HepG2 (cell line): Measurements from ENCODE around the gene SLC13A3. TPM values are rescaled to one million over a fixed set of nuclear protein-coding genes. Genes with fewer than 3 reads are reported as not detected.

ENCODE experiments used
- KLF16 ChIP-seq, 2 experiments: sonication (generic) in 1 of 2; formaldehyde crosslinking in 1 of 2; IDR thresholded peaks; 2 replicates each; pipeline versions ENCODE4 v1.6.1 to v1.8.0; 2016 to 2023; ENCODE audit warnings: missing genetic modification reagents in 2 of 2, missing compliant biosample characterization in 1 of 2
- PAWR ChIP-seq: sonication (generic); formaldehyde crosslinking; IDR thresholded peaks from 2 replicates; pipeline ENCODE4 v1.4.0; 2020; ENCODE audit warnings: missing genetic modification reagents, mild to moderate bottlenecking, borderline replicate concordance
- RFX1 ChIP-seq: fragments of 450-650 bp; IDR thresholded peaks from 2 replicates; pipeline ENCODE4 v1.6.1; 2017
- SNRNP70 ChIP-seq: fragments of 200-400 bp; formaldehyde crosslinking; IDR thresholded peaks from 2 replicates; pipeline ENCODE4 v1.6.1; 2017; ENCODE audit warnings: mild to moderate bottlenecking, low read depth, low read length, moderate library complexity
- ZFP37 ChIP-seq: sonication (generic); formaldehyde crosslinking; IDR thresholded peaks from 2 replicates; pipeline ENCODE4 v1.4.0; 2020; ENCODE audit warnings: missing genetic modification reagents, borderline replicate concordance
- ZNF260 ChIP-seq: sonication (generic); formaldehyde crosslinking; IDR thresholded peaks from 2 replicates; pipeline ENCODE4 v1.4.0; 2020; ENCODE audit warnings: missing genetic modification reagents, low read depth, mild to moderate bottlenecking, borderline replicate concordance
- ZNF589 ChIP-seq: sonication (generic); formaldehyde crosslinking; conservative IDR thresholded peaks from 2 replicates; pipeline ENCODE4 v1.8.0; 2022; ENCODE audit warnings: mild to moderate bottlenecking, moderate library complexity, missing genetic modification reagents
- polyA plus RNA-seq, 8 experiments: library from polyadenylated mRNA; depleted of rRNA in 3 of 8; stranded (reverse) in 7 of 8; unstranded in 1 of 8; fragments of >200 nt; fragmentation: Illumina TruSeq in 4 of 8; extraction: Trizol in 4 of 8; gene quantifications; 2 replicates each; pipeline versions ENCODE4 v1.2.1 to v1.2.3, GENCODE V29; 2011 to 2016; ENCODE audit warnings: low read depth in 4 of 8, missing spikeins in 1 of 8, mixed read lengths in 1 of 8; ENCODE audit not compliant: insufficient read depth in 1 of 8
- total RNA-seq, 5 experiments: library from RNA; depleted of rRNA; stranded (reverse); fragments of >200 nt; fragmentation: Illumina TruSeq; extraction: Trizol; gene quantifications; 2 replicates each; pipeline ENCODE4 v1.2.3, GENCODE V29; 2016; ENCODE audit warnings: low read depth in 1 of 5
- TF ChIP-seq, protein P1 (sequence below): sonication (generic); formaldehyde crosslinking; IDR thresholded peaks from 2 replicates; pipeline ENCODE4 v1.4.0; 2020; ENCODE audit warnings: mild to moderate bottlenecking, low read depth, missing genetic modification reagents
- TF ChIP-seq, protein P2 (sequence below): IDR thresholded peaks from 2 replicates; pipeline ENCODE4 v1.6.1; 2016; ENCODE audit warnings: low read depth
- TF ChIP-seq, protein P3 (sequence below): IDR thresholded peaks from 2 replicates; pipeline ENCODE4 v1.6.1; 2016; ENCODE audit warnings: control low read depth
- TF ChIP-seq, protein P4 (sequence below): sonication (generic); formaldehyde crosslinking; IDR thresholded peaks from 2 replicates; pipeline ENCODE4 v1.5.0; 2020; ENCODE audit warnings: missing genetic modification reagents
- TF ChIP-seq, protein P5 (sequence below): IDR thresholded peaks from 2 replicates; pipeline ENCODE4 v1.6.1; 2016; ENCODE audit warnings: low read depth, control low read depth
- TF ChIP-seq, protein P6 (sequence below): sonication (generic); formaldehyde crosslinking; IDR thresholded peaks from 2 replicates; pipeline ENCODE4 v1.4.0; 2020; ENCODE audit warnings: missing genetic modification reagents
- TF ChIP-seq, protein P7 (sequence below), 2 experiments: sonication (generic) in 1 of 2; formaldehyde crosslinking in 1 of 2; IDR thresholded peaks; 2 replicates each; pipeline versions ENCODE4 v1.6.1 to v1.9.0; 2014 to 2022; ENCODE audit warnings: antibody characterized with exemption in 1 of 2, borderline replicate concordance in 1 of 2, inconsistent platforms in 1 of 2, low read depth in 1 of 2, missing genetic modification reagents in 1 of 2

Gene SLC13A3
- total and polyA plus RNA-seq, 2 of the 13 experiments (the other 11 are each of a cell fraction or from before 2014, with no cell fraction given) = 66.5 to 76.0 TPM

DNA sequence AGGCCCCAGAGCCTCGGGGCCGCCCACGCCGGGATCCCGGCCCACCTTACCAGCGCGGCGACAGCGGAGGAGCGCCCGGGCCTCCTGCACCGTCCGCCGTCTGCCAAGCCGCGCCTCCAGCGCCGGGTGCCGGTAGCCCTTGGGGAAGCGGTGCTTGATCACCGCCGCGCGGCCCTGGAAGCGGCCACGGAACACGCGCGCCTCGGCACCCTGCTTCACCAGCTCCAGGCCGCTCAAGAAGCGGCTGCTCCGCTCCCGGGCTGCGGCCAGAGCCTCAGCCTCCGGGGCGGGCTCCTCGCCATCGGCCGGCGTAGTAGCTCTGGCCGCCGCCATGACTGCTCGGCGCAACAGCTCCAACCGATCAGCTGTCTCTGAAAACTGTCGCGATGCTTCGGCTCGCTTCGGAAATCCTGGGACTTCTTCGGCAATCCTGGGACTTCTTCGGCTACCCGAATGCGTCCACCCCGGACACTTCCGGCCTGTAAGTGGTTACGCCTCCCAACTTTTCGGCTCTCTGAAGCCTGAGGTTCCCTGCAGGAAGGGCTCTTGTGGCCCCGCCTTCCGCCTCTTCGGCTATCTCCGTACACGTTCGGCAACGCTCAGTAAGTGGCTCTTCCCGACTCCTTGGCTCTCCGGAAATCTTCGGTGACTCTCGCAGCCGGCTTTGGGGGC, 38.0 kb upstream of the SLC13A3 start, which contains the start of gene TP53RK (continued):
- TF ChIP-seq ZNF260 = no peak
- TF ChIP-seq, protein P1, sequence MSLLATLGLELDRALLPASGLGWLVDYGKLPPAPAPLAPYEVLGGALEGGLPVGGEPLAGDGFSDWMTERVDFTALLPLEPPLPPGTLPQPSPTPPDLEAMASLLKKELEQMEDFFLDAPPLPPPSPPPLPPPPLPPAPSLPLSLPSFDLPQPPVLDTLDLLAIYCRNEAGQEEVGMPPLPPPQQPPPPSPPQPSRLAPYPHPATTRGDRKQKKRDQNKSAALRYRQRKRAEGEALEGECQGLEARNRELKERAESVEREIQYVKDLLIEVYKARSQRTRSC (CRISPR knock-in tag) = peak; percentile 24; the same call in 1 of the 2 replicates
- TF ChIP-seq ZFP37 (CRISPR knock-in tag) = peak; percentile 72; the same call in 1 of the 2 replicates
- no peak; the same call in 1 of the 2 replicates for TF ChIP-seq PAWR
- TF ChIP-seq, protein P2, sequence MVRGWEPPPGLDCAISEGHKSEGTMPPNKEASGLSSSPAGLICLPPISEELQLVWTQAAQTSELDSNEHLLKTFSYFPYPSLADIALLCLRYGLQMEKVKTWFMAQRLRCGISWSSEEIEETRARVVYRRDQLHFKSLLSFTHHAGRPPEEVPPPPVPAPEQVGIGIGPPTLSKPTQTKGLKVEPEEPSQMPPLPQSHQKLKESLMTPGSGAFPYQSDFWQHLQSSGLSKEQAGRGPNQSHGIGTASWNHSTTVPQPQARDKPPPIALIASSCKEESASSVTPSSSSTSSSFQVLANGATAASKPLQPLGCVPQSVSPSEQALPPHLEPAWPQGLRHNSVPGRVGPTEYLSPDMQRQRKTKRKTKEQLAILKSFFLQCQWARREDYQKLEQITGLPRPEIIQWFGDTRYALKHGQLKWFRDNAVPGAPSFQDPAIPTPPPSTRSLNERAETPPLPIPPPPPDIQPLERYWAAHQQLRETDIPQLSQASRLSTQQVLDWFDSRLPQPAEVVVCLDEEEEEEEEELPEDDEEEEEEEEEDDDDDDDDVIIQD (CRISPR knock-in tag) = no peak; the same call in 1 of the 2 replicates
- TF ChIP-seq, protein P3, sequence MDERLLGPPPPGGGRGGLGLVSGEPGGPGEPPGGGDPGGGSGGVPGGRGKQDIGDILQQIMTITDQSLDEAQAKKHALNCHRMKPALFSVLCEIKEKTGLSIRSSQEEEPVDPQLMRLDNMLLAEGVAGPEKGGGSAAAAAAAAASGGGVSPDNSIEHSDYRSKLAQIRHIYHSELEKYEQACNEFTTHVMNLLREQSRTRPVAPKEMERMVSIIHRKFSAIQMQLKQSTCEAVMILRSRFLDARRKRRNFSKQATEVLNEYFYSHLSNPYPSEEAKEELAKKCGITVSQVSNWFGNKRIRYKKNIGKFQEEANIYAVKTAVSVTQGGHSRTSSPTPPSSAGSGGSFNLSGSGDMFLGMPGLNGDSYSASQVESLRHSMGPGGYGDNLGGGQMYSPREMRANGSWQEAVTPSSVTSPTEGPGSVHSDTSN (CRISPR knock-in tag) = no peak
- TF ChIP-seq, protein P4, sequence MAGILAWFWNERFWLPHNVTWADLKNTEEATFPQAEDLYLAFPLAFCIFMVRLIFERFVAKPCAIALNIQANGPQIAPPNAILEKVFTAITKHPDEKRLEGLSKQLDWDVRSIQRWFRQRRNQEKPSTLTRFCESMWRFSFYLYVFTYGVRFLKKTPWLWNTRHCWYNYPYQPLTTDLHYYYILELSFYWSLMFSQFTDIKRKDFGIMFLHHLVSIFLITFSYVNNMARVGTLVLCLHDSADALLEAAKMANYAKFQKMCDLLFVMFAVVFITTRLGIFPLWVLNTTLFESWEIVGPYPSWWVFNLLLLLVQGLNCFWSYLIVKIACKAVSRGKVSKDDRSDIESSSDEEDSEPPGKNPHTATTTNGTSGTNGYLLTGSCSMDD (CRISPR knock-in tag) = 0 out of 2 replicates have a peak, but pooled peaks have one; percentile 17
- TF ChIP-seq SNRNP70 = no peak
- TF ChIP-seq, protein P5, sequence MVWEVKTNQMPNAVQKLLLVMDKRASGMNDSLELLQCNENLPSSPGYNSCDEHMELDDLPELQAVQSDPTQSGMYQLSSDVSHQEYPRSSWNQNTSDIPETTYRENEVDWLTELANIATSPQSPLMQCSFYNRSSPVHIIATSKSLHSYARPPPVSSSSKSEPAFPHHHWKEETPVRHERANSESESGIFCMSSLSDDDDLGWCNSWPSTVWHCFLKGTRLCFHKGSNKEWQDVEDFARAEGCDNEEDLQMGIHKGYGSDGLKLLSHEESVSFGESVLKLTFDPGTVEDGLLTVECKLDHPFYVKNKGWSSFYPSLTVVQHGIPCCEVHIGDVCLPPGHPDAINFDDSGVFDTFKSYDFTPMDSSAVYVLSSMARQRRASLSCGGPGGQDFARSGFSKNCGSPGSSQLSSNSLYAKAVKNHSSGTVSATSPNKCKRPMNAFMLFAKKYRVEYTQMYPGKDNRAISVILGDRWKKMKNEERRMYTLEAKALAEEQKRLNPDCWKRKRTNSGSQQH (CRISPR knock-in tag) = peak; percentile 69
- TF ChIP-seq, protein P6, sequence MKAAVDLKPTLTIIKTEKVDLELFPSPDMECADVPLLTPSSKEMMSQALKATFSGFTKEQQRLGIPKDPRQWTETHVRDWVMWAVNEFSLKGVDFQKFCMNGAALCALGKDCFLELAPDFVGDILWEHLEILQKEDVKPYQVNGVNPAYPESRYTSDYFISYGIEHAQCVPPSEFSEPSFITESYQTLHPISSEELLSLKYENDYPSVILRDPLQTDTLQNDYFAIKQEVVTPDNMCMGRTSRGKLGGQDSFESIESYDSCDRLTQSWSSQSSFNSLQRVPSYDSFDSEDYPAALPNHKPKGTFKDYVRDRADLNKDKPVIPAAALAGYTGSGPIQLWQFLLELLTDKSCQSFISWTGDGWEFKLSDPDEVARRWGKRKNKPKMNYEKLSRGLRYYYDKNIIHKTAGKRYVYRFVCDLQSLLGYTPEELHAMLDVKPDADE (CRISPR knock-in tag) = peak; percentile 98
- no peak; the same call in 1 of the 2 replicates for TF ChIP-seq ZNF589 (CRISPR knock-in tag)
- TF ChIP-seq KLF16 (CRISPR knock-in tag; IDR thresholded peaks at IDR 0.05) = peak in 1 of 2 experiments; percentile 87; a peak in 2 of 4 replicates
- TF ChIP-seq, protein P7, sequence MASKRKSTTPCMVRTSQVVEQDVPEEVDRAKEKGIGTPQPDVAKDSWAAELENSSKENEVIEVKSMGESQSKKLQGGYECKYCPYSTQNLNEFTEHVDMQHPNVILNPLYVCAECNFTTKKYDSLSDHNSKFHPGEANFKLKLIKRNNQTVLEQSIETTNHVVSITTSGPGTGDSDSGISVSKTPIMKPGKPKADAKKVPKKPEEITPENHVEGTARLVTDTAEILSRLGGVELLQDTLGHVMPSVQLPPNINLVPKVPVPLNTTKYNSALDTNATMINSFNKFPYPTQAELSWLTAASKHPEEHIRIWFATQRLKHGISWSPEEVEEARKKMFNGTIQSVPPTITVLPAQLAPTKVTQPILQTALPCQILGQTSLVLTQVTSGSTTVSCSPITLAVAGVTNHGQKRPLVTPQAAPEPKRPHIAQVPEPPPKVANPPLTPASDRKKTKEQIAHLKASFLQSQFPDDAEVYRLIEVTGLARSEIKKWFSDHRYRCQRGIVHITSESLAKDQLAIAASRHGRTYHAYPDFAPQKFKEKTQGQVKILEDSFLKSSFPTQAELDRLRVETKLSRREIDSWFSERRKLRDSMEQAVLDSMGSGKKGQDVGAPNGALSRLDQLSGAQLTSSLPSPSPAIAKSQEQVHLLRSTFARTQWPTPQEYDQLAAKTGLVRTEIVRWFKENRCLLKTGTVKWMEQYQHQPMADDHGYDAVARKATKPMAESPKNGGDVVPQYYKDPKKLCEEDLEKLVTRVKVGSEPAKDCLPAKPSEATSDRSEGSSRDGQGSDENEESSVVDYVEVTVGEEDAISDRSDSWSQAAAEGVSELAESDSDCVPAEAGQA (IDR thresholded peaks at IDR 0.05; ENCODE audit: low read depth) = no peak; the same call in 1 of the 2 replicates
- TF ChIP-seq, protein P7 (CRISPR knock-in tag; IDR thresholded peaks at IDR 0.05; ENCODE audit: borderline replicate concordance) = peak; percentile 42; the same call in 1 of the 2 replicates
- TF ChIP-seq RFX1 = no peak
